OCI-LY3 (cell line): ENCODE measurements around the gene ADAR.

Source experiments
- H2AFZ ChIP-seq: fragments of 200-600, 300-600 bp; shearing (Covaris generic); 2 replicates; pipeline ENCODE4 v1.6.0; 2014; ENCODE audit warnings: antibody characterized with exemption, low read depth, low read length
- H3K27ac ChIP-seq: fragments of 200-600, 300-600 bp; sonication (generic); 2 replicates; pipeline ENCODE4 v1.5.1; 2014; ENCODE audit warnings: mild to moderate bottlenecking, low read length, moderate library complexity, mixed read lengths
- H3K27me3 ChIP-seq: fragments of 200-600, 300-600 bp; sonication (generic); 2 replicates; pipeline ENCODE4 v1.6.1; 2014; ENCODE audit warnings: low read depth, low read length, mixed read lengths
- H3K36me3 ChIP-seq: fragments of 200-600, 300-600 bp; sonication (generic); replicated peaks from 2 replicates; pipeline ENCODE3; 2014; ENCODE audit warnings: low read depth, low read length, mixed read lengths
- H3K4me1 ChIP-seq: fragments of 300-600, 200-600 bp; sonication (generic); 2 replicates; pipeline ENCODE4 v1.6.1; 2014; ENCODE audit warnings: low read length, mixed read lengths
- H3K4me2 ChIP-seq: fragments of 200-600, 300-600 bp; sonication (generic); 2 replicates; pipeline ENCODE4 v1.6.1; 2014; ENCODE audit warnings: low read length, mixed read lengths
- H3K4me3 ChIP-seq: fragments of 300-600, 200-600 bp; sonication (generic); 2 replicates; pipeline ENCODE4 v1.5.1; 2014; ENCODE audit warnings: antibody characterized with exemption, mild to moderate bottlenecking, low read length, moderate library complexity
- H3K79me2 ChIP-seq: fragments of 300-600, 200-600 bp; shearing (Covaris generic); 2 replicates; pipeline ENCODE4 v1.6.1; 2014; ENCODE audit warnings: mild to moderate bottlenecking, low read length, mixed read lengths
- H3K9ac ChIP-seq: fragments of 300-600, 200-600 bp; shearing (Covaris generic); 2 replicates; pipeline ENCODE4 v1.6.0; 2014; ENCODE audit warnings: mild to moderate bottlenecking, low read length, moderate library complexity
- H3K9me3 ChIP-seq: fragments of 200-600, 300-600 bp; shearing (Covaris generic); 2 replicates; pipeline ENCODE4 v1.6.1; 2014; ENCODE audit warnings: low read length, mixed read lengths; ENCODE audit not compliant: insufficient read depth
- H4K20me1 ChIP-seq: fragments of 200-600, 300-600 bp; sonication (generic); 2 replicates; pipeline ENCODE4 v1.6.1; 2016; ENCODE audit warnings: low read length, mixed read lengths; ENCODE audit not compliant: insufficient read depth
- EZH2phosphoT487 ChIP-seq: fragments of 200-600 bp; shearing (Covaris generic); IDR thresholded peaks from 2 replicates; pipeline ENCODE4 v1.6.1; 2018; ENCODE audit warnings: antibody characterized with exemption, mixed run types, low read depth
- TF ChIP-seq, protein P1 (sequence below): fragments of 200-600, 300-600 bp; sonication (generic); IDR thresholded peaks from 2 replicates; pipeline ENCODE4 v1.5.1; 2014; ENCODE audit warnings: antibody characterized with exemption, low read length, low read depth

ADAR gene

DNA sequence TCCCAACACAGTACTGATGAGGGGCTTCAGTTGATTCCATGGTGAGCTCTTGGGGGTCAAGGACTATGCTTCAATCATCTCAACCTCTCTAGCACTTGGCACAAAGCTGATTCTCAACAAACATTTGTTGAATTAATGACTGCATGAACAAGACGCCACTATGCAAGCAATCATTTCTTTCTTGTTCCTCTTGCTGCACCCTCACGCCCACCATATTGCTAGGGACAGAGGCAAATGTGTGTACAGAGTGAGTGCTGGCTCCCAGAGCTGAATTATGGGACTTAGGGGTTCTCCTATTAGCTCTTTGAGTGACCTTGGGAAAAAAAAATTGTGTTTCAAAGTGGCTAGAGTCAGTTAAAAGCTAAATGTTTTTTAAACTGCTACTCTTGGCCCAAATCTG is 2.5 kb downstream of the ADAR start:
- peaks cover 23% of the 10 kb centered on the region for H3K4me1 ChIP-seq

DNA sequence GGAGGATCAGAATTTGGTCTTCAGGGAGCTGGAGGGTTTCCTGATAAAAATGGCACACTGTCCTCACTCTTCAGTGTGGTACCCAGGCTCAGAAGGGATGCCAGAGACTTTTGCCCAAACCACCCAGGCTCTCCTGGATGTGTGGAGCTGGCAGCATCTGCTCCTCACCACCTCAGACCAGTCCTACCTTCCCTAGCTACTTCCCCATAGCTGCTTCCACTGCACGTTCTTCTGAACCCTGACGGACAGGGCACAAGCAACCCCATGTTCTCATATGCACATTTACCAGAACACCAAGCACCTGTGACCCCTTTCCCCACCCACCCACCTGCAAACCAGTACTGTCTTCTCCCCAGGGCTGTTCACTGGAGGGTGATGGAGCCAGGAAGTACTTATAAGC is 4.7 kb downstream of the ADAR start:
- no peak overlapping the region for H2AFZ ChIP-seq
- H3K4me2 ChIP-seq = no peak overlapping the region
- TF ChIP-seq, protein P1, sequence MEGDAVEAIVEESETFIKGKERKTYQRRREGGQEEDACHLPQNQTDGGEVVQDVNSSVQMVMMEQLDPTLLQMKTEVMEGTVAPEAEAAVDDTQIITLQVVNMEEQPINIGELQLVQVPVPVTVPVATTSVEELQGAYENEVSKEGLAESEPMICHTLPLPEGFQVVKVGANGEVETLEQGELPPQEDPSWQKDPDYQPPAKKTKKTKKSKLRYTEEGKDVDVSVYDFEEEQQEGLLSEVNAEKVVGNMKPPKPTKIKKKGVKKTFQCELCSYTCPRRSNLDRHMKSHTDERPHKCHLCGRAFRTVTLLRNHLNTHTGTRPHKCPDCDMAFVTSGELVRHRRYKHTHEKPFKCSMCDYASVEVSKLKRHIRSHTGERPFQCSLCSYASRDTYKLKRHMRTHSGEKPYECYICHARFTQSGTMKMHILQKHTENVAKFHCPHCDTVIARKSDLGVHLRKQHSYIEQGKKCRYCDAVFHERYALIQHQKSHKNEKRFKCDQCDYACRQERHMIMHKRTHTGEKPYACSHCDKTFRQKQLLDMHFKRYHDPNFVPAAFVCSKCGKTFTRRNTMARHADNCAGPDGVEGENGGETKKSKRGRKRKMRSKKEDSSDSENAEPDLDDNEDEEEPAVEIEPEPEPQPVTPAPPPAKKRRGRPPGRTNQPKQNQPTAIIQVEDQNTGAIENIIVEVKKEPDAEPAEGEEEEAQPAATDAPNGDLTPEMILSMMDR = no peak
- TF ChIP-seq EZH2phosphoT487 = no peak
- no peak overlapping the region for H3K27ac ChIP-seq
- H3K27me3 ChIP-seq = no peaks in the 10 kb centered on the region
- H3K9me3 ChIP-seq = no peaks in the 10 kb centered on the region
- H3K4me1 ChIP-seq = peaks cover 7% of the 10 kb centered on the region
- peaks cover 98% of the 10 kb centered on the region for H3K79me2 ChIP-seq
- peaks cover 53% of the 10 kb centered on the region for H3K36me3 ChIP-seq
- H3K9ac ChIP-seq = no peak overlapping the region
- H4K20me1 ChIP-seq = peaks cover 83% of the 10 kb centered on the region
- H3K4me3 ChIP-seq = no peak overlapping the region

More for the DNA sequence above, 2.5 kb downstream of the ADAR start:
- peaks cover 100% of the 10 kb centered on the region for H3K79me2 ChIP-seq
- no peak overlapping the region for H3K4me3 ChIP-seq
- no peaks in the 10 kb centered on the region for H3K9me3 ChIP-seq
- H4K20me1 ChIP-seq = peaks cover 74% of the 10 kb centered on the region
- peaks cover 44% of the 10 kb centered on the region for H3K36me3 ChIP-seq
- no peak overlapping the region for H3K4me2 ChIP-seq
- no peak for TF ChIP-seq EZH2phosphoT487
- TF ChIP-seq, protein P1 = no peak
- no peak overlapping the region for H3K27ac ChIP-seq
- no peaks in the 10 kb centered on the region for H3K27me3 ChIP-seq
- H2AFZ ChIP-seq = no peak overlapping the region
- no peak overlapping the region for H3K9ac ChIP-seq

DNA sequence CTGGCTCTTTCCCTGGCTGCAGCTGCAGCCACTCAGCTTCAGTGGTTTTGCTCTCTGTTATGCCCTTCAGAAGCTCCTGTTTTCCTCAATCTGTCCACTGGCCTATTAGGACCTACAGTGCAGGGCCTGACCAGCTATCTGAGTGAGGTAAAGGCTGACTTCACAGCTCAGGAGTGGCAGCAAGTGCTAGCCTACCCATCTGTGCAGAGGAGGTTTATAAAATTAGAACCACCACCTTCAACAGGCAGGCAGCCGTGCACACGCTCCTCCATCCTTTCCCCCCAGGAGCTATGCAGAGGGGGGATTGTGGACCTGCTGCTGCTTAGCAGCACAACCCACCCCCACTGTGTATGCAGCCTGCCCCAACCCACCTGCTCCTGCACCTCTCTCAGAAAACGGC is 8.3 kb downstream of the ADAR start:
- Histone ChIP-seq H3K4me3 (no peak overlapping the region), H3K79me2 (peaks cover 63% of the 10 kb centered on the region), H3K9me3 (no peaks in the 10 kb centered on the region), H3K36me3 (peaks cover 74% of the 10 kb centered on the region), H3K4me1 (no peaks in the 10 kb centered on the region), H4K20me1 (peaks cover 70% of the 10 kb centered on the region), H3K27me3 (no peaks in the 10 kb centered on the region), H3K27ac (no peak overlapping the region), H3K4me2 (no peak overlapping the region), H2AFZ (no peak overlapping the region), H3K9ac (no peak overlapping the region)
- no peak for TF ChIP-seq EZH2phosphoT487
- TF ChIP-seq, protein P1 = no peak

DNA sequence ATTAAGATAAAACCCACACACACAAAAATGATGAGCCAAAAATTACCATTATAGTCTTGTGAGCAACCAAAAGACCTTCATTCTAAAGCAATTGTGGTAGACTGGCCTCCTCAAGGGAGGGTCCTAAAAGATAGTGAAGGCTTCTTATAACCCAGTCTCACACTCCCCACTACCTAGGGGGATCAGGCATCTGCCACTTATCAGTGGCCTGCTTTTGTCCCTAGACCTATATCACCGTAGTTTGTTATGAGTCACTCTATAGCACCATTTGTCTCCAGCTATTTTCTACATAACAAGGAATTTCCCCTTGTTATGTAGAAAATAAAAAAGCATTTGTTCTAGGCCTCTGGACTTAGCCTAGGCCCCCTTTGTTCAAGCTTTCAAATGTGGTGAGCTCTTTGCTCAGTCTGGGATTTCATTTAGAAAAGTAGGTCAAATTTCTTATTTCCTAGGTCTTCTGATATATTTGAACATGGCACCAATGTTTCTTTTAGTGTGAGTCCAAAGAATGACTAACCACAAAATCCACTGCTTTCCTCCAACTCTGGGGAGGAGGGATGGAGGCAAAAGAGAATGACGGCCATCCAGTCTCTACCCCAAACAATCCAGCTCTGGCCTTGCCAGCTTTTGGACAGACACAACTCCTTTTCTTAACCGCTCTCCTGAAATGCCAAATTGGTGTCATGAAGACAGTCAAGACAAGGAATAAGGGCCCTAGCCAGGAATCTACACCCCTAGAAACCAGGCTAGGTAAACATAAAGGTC is 8.9 kb downstream of the ADAR start:
- Histone ChIP-seq H3K9ac (no peak overlapping the region), H3K79me2 (peaks cover 57% of the 10 kb centered on the region), H4K20me1 (peaks cover 64% of the 10 kb centered on the region)

More for the DNA sequence above, 8.9 kb downstream of the ADAR start:
- no peak overlapping the region for H2AFZ ChIP-seq
- H3K4me1 ChIP-seq = no peaks in the 10 kb centered on the region
- no peak overlapping the region for H3K4me3 ChIP-seq
- H3K36me3 ChIP-seq = peaks cover 77% of the 10 kb centered on the region
- no peak overlapping the region for H3K4me2 ChIP-seq
- no peaks in the 10 kb centered on the region for H3K9me3 ChIP-seq
- TF ChIP-seq EZH2phosphoT487 = no peak
- TF ChIP-seq, protein P1 = no peak
- no peak overlapping the region for H3K27ac ChIP-seq
- no peaks in the 10 kb centered on the region for H3K27me3 ChIP-seq
